Tibial nerve (tissue), 4 donors: ENCODE results near the gene HES6. TPM values are rescaled to one million over a fixed set of nuclear protein-coding genes. Genes with fewer than 3 reads are reported as not detected.

Experiments
- DNase-seq, 2 donors: peaks; one replicate each; pipeline ENCODE4 v3.0.0-alpha.2; 2019; ENCODE audit warnings: low spot score in 2 of 2
- H3K27ac ChIP-seq, 4 donors: fragments of 200-600 bp; sonication (generic) in 3 of 4; one replicate each; pipeline ENCODE4 v1.5.1; 2017 to 2019; ENCODE audit warnings: mild to moderate bottlenecking in 1 of 4
- H3K27me3 ChIP-seq, 2 donors: fragments of 200-600 bp; sonication (generic) in 1 of 2; one replicate each; pipeline versions ENCODE4 v1.5.1 to v1.6.0; 2017 to 2019
- H3K36me3 ChIP-seq, 3 donors: fragments of 200-600 bp; sonication (generic); one replicate each; pipeline ENCODE4 v1.5.1; 2018 to 2019
- H3K4me1 ChIP-seq, 4 donors: fragments of 200-600 bp; sonication (generic) in 3 of 4; one replicate each; pipeline ENCODE4 v1.5.1; 2017 to 2019
- H3K4me3 ChIP-seq, 4 donors: fragments of 200-600 bp; sonication (generic) in 3 of 4; one replicate each; pipeline ENCODE4 v1.5.1; 2017 to 2019; ENCODE audit warnings: mild to moderate bottlenecking in 1 of 4, moderate library complexity in 1 of 4
- H3K9me3 ChIP-seq, 4 donors: fragments of 200-600 bp; sonication (generic) in 3 of 4; one replicate each; pipeline ENCODE4 v1.5.1; 2017 to 2019
- CTCF ChIP-seq, 5 experiments: fragments of 200-600 bp in 3 of 5; fragments of 450-650 bp in 2 of 5; sonication (generic) in 3 of 5; IDR thresholded peaks; one replicate each; pipeline ENCODE4 v1.5.1; 2016 to 2019; ENCODE audit warnings: antibody characterized with exemption in 5 of 5, mild to moderate bottlenecking in 3 of 5, moderate library complexity in 2 of 5
- EP300 ChIP-seq, 2 donors: sonication (generic); formaldehyde crosslinking; IDR thresholded peaks; one replicate each; pipeline ENCODE4 v1.6.1; 2017; ENCODE audit warnings: antibody characterized with exemption in 2 of 2, mild to moderate bottlenecking in 1 of 2
- POLR2A ChIP-seq, 2 donors: fragments of 450-650 bp; IDR thresholded peaks; one replicate each; pipeline ENCODE4 v1.6.1; 2017; ENCODE audit warnings: antibody characterized with exemption in 2 of 2, mild to moderate bottlenecking in 2 of 2, moderate library complexity in 2 of 2
- WGBS, 2 donors: methylation state at CpG; one replicate each; pipeline ENCODE4 v1.1.5; 2018; 5-methylcytosine and 5-hydroxymethylcytosine counted together
- total RNA-seq, 4 donors: library from RNA; depleted of rRNA; stranded (reverse); fragments of >200 nt; gene quantifications; one replicate each; pipeline ENCODE4 v1.1.0, GENCODE V29; 2016

HES6 gene
- total RNA-seq, 4 donors from 2014 or later = 4.4 to 18.6 (median 12.4) TPM

DNA sequence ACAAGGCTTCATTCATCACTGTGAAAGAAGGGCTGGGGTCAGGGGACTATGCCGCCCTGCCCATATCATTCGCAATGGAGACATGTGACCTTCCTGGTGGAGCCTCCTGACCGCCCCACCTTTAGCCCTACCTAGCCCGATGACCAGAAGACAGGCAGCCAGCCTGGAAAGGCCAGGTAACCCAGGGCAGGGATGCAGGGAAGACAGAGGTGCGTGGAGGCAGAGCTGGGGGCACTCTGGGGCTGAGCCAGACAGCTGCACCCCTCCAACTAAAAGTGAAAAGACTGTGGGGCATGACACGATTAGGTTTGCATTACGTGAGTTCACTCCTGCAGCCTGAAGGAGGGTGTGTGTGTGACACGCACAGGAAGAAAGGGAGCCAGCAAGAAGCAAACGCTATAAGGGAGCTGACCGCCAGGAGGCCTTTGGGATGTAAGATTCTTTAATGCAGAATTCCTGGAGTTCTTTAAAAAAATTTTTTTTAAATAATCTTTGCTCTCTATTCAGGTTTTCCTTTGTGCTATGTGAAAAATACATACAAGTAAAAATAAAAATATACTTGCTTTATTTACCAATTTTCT lies 3.7 kb upstream of the HES6 start:
- TF ChIP-seq CTCF (IDR thresholded peaks at IDR 0.05) = peak in 1 of 5 experiments; percentile 14
- TF ChIP-seq POLR2A (IDR thresholded peaks at IDR 0.05) = no peak
- TF ChIP-seq EP300 (IDR thresholded peaks at IDR 0.05) = no peak
- H3K4me1 ChIP-seq = peaks cover 0 to 43% (median 23%) of the 10 kb centered on the region in 4 donors
- no peaks in the 10 kb centered on the region for H3K9me3 ChIP-seq
- no peak overlapping the region for H3K4me3 ChIP-seq
- peaks cover 0 to 9% of the 10 kb centered on the region in 2 donors for H3K27me3 ChIP-seq
- peak overlapping the region in 3 of 4 donors; percentile 26 to 77 (median 65) for H3K27ac ChIP-seq
- peaks cover 0 to 43% (median 4%) of the 10 kb centered on the region in 3 donors for H3K36me3 ChIP-seq
- DNase-seq = no peak
- WGBS, 2 donors = 52 to 60% methylated on average over 10 of the region's 10 CpGs

GRCh38 chr2:238242731-238243495 lies 3.1 kb upstream of the HES6 start:
- 24% methylated on average over 7 of the region's 7 CpGs for WGBS, 2 donors
- Histone ChIP-seq H3K27ac (peak overlapping the region in 3 of 4 donors; percentile 26 to 77 (median 65)), H3K36me3 (peaks cover 0 to 37% (median 4%) of the 10 kb centered on the region in 3 donors), H3K4me1 (peaks cover 0 to 43% (median 23%) of the 10 kb centered on the region in 4 donors), H3K9me3 (no peaks in the 10 kb centered on the region), H3K4me3 (no peak overlapping the region), H3K27me3 (peaks cover 0 to 15% of the 10 kb centered on the region in 2 donors)
- TF ChIP-seq POLR2A (IDR thresholded peaks at IDR 0.05) (no peak), EP300 (IDR thresholded peaks at IDR 0.05) (no peak), CTCF (IDR thresholded peaks at IDR 0.05) (no peak)
- DNase-seq = no peak

- 74 to 85% methylated on average over 2 of the region's 2 CpGs for WGBS, 2 donors
Measured at GRCh38 chr2:238241970-238242369, 2.1 kb upstream of the HES6 start.

GRCh38 chr2:238240757-238241711 lies 1.2 kb upstream of the HES6 start:
- no peak for DNase-seq
- 36 to 65% methylated on average over 4 to 25 of the region's 71 CpGs for WGBS, 2 donors
- TF ChIP-seq CTCF (IDR thresholded peaks at IDR 0.05) = no peak
- no peak for TF ChIP-seq POLR2A (IDR thresholded peaks at IDR 0.05)
- TF ChIP-seq EP300 (IDR thresholded peaks at IDR 0.05) = no peak
- Histone ChIP-seq H3K9me3 (no peaks in the 10 kb centered on the region), H3K27me3 (peaks cover 0 to 19% of the 10 kb centered on the region in 2 donors), H3K36me3 (peaks cover 0 to 18% (median 0%) of the 10 kb centered on the region in 3 donors), H3K4me1 (peaks cover 0 to 43% (median 23%) of the 10 kb centered on the region in 4 donors), H3K4me3 (peak overlapping the region; percentile 15 to 87 (median 47)), H3K27ac (no peak overlapping the region)

More at GRCh38 chr2:238241970-238242369, 2.1 kb upstream of the HES6 start:
- H3K27me3 ChIP-seq = peaks cover 0 to 19% of the 10 kb centered on the region in 2 donors
- DNase-seq = no peak
- H3K27ac ChIP-seq = no peak overlapping the region
- TF ChIP-seq CTCF (IDR thresholded peaks at IDR 0.05) (no peak), EP300 (IDR thresholded peaks at IDR 0.05) (no peak), POLR2A (IDR thresholded peaks at IDR 0.05) (no peak)
- peaks cover 0 to 27% (median 4%) of the 10 kb centered on the region in 3 donors for H3K36me3 ChIP-seq
- H3K4me3 ChIP-seq = no peak overlapping the region
- H3K4me1 ChIP-seq = peaks cover 0 to 43% (median 23%) of the 10 kb centered on the region in 4 donors
- no peaks in the 10 kb centered on the region for H3K9me3 ChIP-seq
